Small intestine (tissue), 7 donors: ENCODE measurements around the gene IMPDH2. TPM values are rescaled to one million over a fixed set of nuclear protein-coding genes. Genes with fewer than 3 reads are reported as not detected.
A peak's percentile ranks its signal among the peaks of the same experiment; 100 is the strongest.

Experiments
- DNase-seq, 2 donors: peaks; one replicate each; pipeline versions ENCODE4 v3.0.0 to v3.0.0-alpha.2; 2013
- FAIRE-seq: peaks from 2 replicates; lab custom pipeline; 2012; peaks lifted over from hg19 to GRCh38; lab: Jason Lieb, UNC
- H3K27ac ChIP-seq, 3 donors: one replicate each; pipeline ENCODE4 v1.5.1; 2013; ENCODE audit warnings: low read length in 2 of 3, mild to moderate bottlenecking in 2 of 3, control low read depth in 1 of 3, inconsistent platforms in 1 of 3, low read depth in 1 of 3, moderate library complexity in 1 of 3
- H3K27me3 ChIP-seq, 3 donors: one replicate each; pipeline ENCODE4 v1.6.1; 2013; ENCODE audit warnings: low read length in 3 of 3, inconsistent platforms in 1 of 3; ENCODE audit not compliant: control insufficient read depth in 3 of 3, insufficient read depth in 3 of 3
- H3K36me3 ChIP-seq, 3 donors: one replicate each; pipeline ENCODE4 v1.6.1; 2013; ENCODE audit warnings: low read length in 3 of 3, inconsistent platforms in 1 of 3, low read depth in 1 of 3, mild to moderate bottlenecking in 1 of 3, moderate library complexity in 1 of 3; ENCODE audit not compliant: control insufficient read depth in 3 of 3, insufficient read depth in 2 of 3
- H3K4me1 ChIP-seq, 3 donors: one replicate each; pipeline ENCODE4 v1.6.1; 2013; ENCODE audit warnings: low read length in 2 of 3, inconsistent platforms in 1 of 3, low read depth in 1 of 3, mild to moderate bottlenecking in 1 of 3, moderate library complexity in 1 of 3; ENCODE audit not compliant: control insufficient read depth in 3 of 3, insufficient read depth in 2 of 3
- H3K4me3 ChIP-seq, 3 donors: one replicate each; pipeline ENCODE4 v1.5.1; 2013; ENCODE audit warnings: low read length in 3 of 3, control low read depth in 1 of 3, inconsistent platforms in 1 of 3, low read depth in 1 of 3, mild to moderate bottlenecking in 1 of 3, moderate library complexity in 1 of 3
- H3K9me3 ChIP-seq, 2 donors: one replicate each; pipeline ENCODE4 v1.6.1; 2013; ENCODE audit warnings: low read depth in 1 of 2, low read length in 1 of 2; ENCODE audit not compliant: control insufficient read depth in 2 of 2, insufficient read depth in 1 of 2
- WGBS, 3 donors: extraction: QIAGEN DNeasy Blood & Tissue Kit; methylation state at CpG; one replicate each; pipeline ENCODE4 v1.1.7; 2013; 5-methylcytosine and 5-hydroxymethylcytosine counted together
- polyA plus RNA-seq, 4 donors: library from polyadenylated mRNA; stranded (reverse) in 3 of 4; unstranded in 1 of 4; fragments of 200-250 nt in 3 of 4; fragments of 120-200 nt in 1 of 4; gene quantifications; one replicate each; pipeline versions ENCODE4 v1.2.1 to v1.2.3, GENCODE V29; 2013
- donor health status: healthy with polysubstance abuse.
- donor health status: control.
- donor health status: control.
- donor health status: Bipolar disorder and iron deficiency.
- donor health status: healthy.

The IMPDH2 gene
- polyA plus RNA-seq, 4 donors: 47.2 to 260 (median 141) TPM

DNA sequence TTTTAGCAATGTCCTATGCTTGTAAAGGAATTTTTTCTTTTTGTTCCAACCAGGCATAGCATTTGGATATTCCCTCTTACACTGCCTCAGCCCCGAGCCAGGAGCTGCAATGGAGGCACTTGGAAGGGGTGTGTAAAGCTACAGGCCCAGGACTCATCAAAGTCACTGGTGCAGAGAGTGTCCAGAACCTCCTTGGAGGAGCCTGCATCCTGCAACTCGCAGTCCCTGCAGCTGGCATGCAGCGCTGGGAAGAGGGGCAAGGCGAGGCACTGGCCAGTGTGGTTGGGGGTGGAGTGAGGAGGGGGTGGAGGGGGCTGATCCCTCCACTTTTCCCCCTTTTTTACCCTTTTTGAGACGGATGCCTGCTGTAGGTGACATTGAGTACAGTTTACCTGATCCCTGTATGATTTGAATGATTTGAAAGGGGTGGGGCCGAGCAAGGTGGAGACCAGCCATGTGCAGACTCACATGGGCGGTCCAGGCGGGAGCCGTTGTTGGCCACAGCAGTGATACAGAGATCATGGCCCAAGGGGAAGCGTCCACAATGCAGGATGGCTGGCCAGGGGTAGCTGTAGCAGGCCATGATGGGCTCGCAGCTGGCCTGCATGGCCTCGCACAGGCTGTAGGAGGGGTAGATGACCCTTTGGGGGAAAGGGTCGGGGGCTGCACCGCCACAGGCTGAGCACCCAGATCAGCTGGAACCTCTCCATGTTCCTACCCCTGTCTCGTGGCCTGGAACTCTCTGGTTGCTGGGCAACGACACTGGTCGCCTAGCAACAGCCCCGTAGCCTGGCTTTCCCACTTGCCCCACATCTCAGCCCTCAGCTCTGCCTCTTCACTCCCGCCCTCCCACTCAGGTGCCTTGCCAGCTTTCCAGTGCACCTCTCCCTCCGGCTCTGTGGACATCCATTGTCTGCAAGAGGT lies 31.2 kb downstream of the IMPDH2 start:
- no peaks in the 10 kb centered on the region for H3K27me3 ChIP-seq
- DNase-seq (no peak), FAIRE-seq (no peak)
- WGBS, 3 donors: 82 to 89% (median 87%) methylated on average over 17 to 20 of the region's 20 CpGs
- no peaks in the 10 kb centered on the region for H3K9me3 ChIP-seq
- H3K36me3 ChIP-seq: peaks cover 0 to 73% (median 0%) of the 10 kb centered on the region in 3 donors
- H3K4me1 ChIP-seq: peaks cover 0 to 36% (median 0%) of the 10 kb centered on the region in 3 donors
- H3K27ac ChIP-seq: peak overlapping the region in 1 of 3 donors; percentile 44
- no peak overlapping the region for H3K4me3 ChIP-seq

- Histone ChIP-seq H3K4me3 (no peak overlapping the region), H3K27me3 (no peaks in the 10 kb centered on the region), H3K4me1 (peaks cover 0 to 36% (median 0%) of the 10 kb centered on the region in 3 donors), H3K36me3 (peaks cover 0 to 70% (median 0%) of the 10 kb centered on the region in 3 donors), H3K9me3 (no peaks in the 10 kb centered on the region), H3K27ac (no peak overlapping the region)
- WGBS, 3 donors: 86 to 91% (median 88%) methylated on average over 8 of the region's 8 CpGs
- FAIRE-seq (no peak), DNase-seq (no peak)
These were observed 32.0 kb downstream of the IMPDH2 start for GRCh38 chr3:48997102-48997635.

DNA sequence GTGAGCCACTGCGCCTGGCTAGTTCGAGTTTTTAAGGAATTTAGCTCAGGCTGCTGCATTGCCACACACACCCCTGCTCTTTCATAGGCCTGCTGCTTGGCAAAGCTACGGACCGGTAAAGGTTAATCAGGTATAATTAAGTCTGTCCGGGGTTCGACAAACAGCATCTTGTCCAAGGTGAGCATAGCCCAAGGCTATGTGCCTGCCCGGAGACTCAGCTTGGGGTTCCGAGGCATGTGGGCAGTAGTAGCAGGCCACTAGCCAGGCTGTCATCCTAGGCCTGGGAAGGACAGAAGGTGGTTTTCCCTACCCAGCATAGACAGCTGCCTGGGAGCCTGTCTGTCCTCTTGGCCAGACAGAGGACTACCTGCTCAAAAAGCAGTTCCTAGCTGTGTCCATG lies 32.6 kb downstream of the IMPDH2 start:
- no peak for DNase-seq
- H3K27ac ChIP-seq: no peak overlapping the region
- no peaks in the 10 kb centered on the region for H3K9me3 ChIP-seq
- H3K4me1 ChIP-seq: peaks cover 0 to 35% (median 3%) of the 10 kb centered on the region in 3 donors
- no peak overlapping the region for H3K4me3 ChIP-seq
- no peaks in the 10 kb centered on the region for H3K27me3 ChIP-seq
- no peak for FAIRE-seq
- H3K36me3 ChIP-seq: peaks cover 0 to 65% (median 0%) of the 10 kb centered on the region in 3 donors
- 91 to 96% (median 93%) methylated on average over 8 of the region's 8 CpGs for WGBS, 3 donors

DNA sequence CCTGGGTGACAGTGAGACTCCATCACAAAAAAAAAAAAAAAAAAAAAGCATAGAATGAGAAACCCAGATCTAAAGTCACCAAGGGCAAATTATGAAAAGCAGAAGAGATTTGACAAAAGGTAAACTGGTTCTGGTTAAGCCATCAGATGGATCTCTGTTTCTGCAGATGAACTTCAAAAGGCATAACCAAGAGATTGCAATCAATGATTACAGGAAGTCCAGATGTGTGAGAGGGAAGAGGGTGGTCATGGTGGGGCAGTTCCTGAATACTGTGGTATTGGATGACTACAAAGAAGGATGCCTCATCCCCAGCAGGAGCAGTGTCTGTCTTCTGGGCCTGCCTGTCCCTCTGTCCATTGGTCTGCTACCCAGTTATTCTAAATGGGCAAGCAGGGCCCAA lies 35.4 kb downstream of the IMPDH2 start:
- H3K9me3 ChIP-seq: no peaks in the 10 kb centered on the region
- H3K36me3 ChIP-seq: peaks cover 0 to 53% (median 0%) of the 10 kb centered on the region in 3 donors
- H3K4me1 ChIP-seq: peaks cover 4 to 17% (median 8%) of the 10 kb centered on the region in 3 donors
- H3K4me3 ChIP-seq: no peak overlapping the region
- no peaks in the 10 kb centered on the region for H3K27me3 ChIP-seq
- FAIRE-seq: no peak
- no peak overlapping the region for H3K27ac ChIP-seq
- DNase-seq: no peak

GRCh38 chr3:48991851-48992545 lies 37.2 kb downstream of the IMPDH2 start:
- Histone ChIP-seq H3K27ac (no peak overlapping the region), H3K9me3 (no peaks in the 10 kb centered on the region), H3K27me3 (no peaks in the 10 kb centered on the region), H3K4me1 (peaks cover 4 to 11% (median 8%) of the 10 kb centered on the region in 3 donors), H3K36me3 (peaks cover 0 to 39% (median 0%) of the 10 kb centered on the region in 3 donors), H3K4me3 (peak overlapping the region in 1 of 3 donors; percentile 84)
- FAIRE-seq (no peak), DNase-seq (no peak)
- WGBS, 3 donors: 61 to 73% (median 64%) methylated on average over 5 of the region's 5 CpGs

- peaks cover 4 to 11% (median 8%) of the 10 kb centered on the region in 3 donors for H3K4me1 ChIP-seq
- H3K27ac ChIP-seq: peak overlapping the region; percentile 45 to 97 (median 86)
- FAIRE-seq (no peak), DNase-seq (peak; percentile 45 to 77)
- peak overlapping the region; percentile 84 to 97 (median 88) for H3K4me3 ChIP-seq
- H3K9me3 ChIP-seq: no peaks in the 10 kb centered on the region
- 2 to 5% (median 2%) methylated on average over 39 to 40 of the region's 40 CpGs for WGBS, 3 donors
- no peaks in the 10 kb centered on the region for H3K27me3 ChIP-seq
- peaks cover 0 to 43% (median 2%) of the 10 kb centered on the region in 3 donors for H3K36me3 ChIP-seq
These were observed 38.3 kb downstream of the IMPDH2 start for GRCh38 chr3:48990636-48991469.

DNA sequence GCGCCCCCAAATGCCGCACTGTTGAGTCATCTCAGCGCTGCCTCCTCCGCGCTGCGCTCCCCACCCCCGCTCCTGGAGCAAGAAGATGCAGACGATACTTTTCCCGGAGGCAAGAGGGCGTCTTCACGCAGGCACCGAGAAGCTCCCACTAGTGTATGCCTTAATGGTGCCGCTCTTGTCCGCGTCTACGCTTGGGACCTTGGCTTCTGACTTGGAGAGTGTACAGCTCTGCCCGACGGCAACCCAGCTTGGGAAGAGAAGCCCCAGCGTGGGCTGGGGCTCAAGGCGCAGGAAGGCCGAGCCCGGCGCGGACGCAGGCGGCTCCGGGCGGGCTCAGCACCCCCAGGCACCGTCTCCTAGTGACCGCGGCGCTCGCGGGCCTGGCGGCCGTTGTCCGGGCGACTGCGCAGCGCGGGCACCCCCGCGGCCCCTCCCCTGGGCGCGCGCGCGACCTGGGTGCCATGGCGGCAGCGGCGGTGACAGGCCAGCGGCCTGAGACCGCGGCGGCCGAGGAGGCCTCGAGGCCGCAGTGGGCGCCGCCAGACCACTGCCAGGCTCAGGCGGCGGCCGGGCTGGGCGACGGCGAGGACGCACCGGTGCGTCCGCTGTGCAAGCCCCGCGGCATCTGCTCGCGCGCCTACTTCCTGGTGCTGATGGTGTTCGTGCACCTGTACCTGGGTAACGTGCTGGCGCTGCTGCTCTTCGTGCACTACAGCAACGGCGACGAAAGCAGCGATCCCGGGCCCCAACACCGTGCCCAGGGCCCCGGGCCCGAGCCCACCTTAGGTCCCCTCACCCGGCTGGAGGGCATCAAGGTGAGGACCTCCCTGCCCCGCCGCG lies 39.2 kb downstream of the IMPDH2 start, which contains the start of gene P4HTM:
TSS of gene P4HTM (plus strand) at position 446 of the 840 bp plus-strand sequence. CDS start at position 462, 16 bp downstream.
- FAIRE-seq: no peak
- WGBS, 3 donors: 0% methylated on average over 54 to 91 of the region's 91 CpGs

More for the DNA sequence above, 39.2 kb downstream of the IMPDH2 start, which contains the start of gene P4HTM:
- peak within 1 kb of the TSS; percentile 84 to 97 (median 88) for H3K4me3 ChIP-seq
- no peaks in the 10 kb centered on the region for H3K27me3 ChIP-seq
- H3K36me3 ChIP-seq: peaks cover 0 to 44% (median 3%) of the 10 kb centered on the region in 3 donors
- H3K4me1 ChIP-seq: peaks cover 4 to 11% (median 8%) of the 10 kb centered on the region in 3 donors
- peak; percentile 80 to 94 for DNase-seq
- H3K27ac ChIP-seq: peak within 1 kb of the TSS; percentile 86 to 99 (median 97)
- H3K9me3 ChIP-seq: no peaks in the 10 kb centered on the region
